Fibroblast of lung (primary cell): ENCODE data around the gene TCF7L1. TPM values are rescaled to one million over a fixed set of nuclear protein-coding genes. Genes with fewer than 3 reads are reported as not detected.

ENCODE experiments used
- DNase-seq, 2 donors: peaks; one replicate each; pipeline versions ENCODE4 v3.0.0 to v3.0.0-alpha.2; 2010; ENCODE audit warnings: low read depth in 2 of 2
- H2AFZ ChIP-seq: 2 replicates; pipeline ENCODE4 v1.5.1; 2012; ENCODE audit warnings: low read length, control low read depth, inconsistent platforms
- H3K27ac ChIP-seq: 2 replicates; pipeline ENCODE4 v1.5.1; 2011; ENCODE audit warnings: low read length, control low read depth; ENCODE audit not compliant: insufficient read depth
- H3K27me3 ChIP-seq: 2 replicates; pipeline ENCODE4 v1.5.1; 2011; ENCODE audit warnings: mild to moderate bottlenecking, low read length; ENCODE audit not compliant: control insufficient read depth, insufficient read depth
- H3K36me3 ChIP-seq: 2 replicates; pipeline ENCODE4 v1.5.1; 2011; ENCODE audit warnings: low read length; ENCODE audit not compliant: control insufficient read depth, insufficient read depth
- H3K4me1 ChIP-seq: 2 replicates; pipeline ENCODE4 v1.5.1; 2011; ENCODE audit warnings: low read length; ENCODE audit not compliant: control insufficient read depth, insufficient read depth; ENCODE audit errors: extremely low read depth
- H3K4me2 ChIP-seq: 2 replicates; pipeline ENCODE4 v1.5.1; 2011; ENCODE audit warnings: low read length, control low read depth; ENCODE audit not compliant: insufficient read depth; ENCODE audit errors: extremely low read depth
- H3K4me3 ChIP-seq, 4 experiments: fragments of 200-600 bp in 1 of 4; sonication (generic) in 1 of 4; replicated peaks in 1 of 4; 2 replicates each; pipeline ENCODE4 v1.5.1; 2011 to 2016; ENCODE audit warnings: low read length in 4 of 4, low read depth in 3 of 4, mild to moderate bottlenecking in 3 of 4, control low read depth in 2 of 4, inconsistent platforms in 1 of 4, mixed read lengths in 1 of 4; ENCODE audit not compliant: insufficient read depth in 1 of 4; ENCODE audit errors: control extremely low read depth in 1 of 4
- H3K79me2 ChIP-seq: 2 replicates; pipeline ENCODE4 v1.5.1; 2012; ENCODE audit warnings: mild to moderate bottlenecking, low read length, inconsistent platforms; ENCODE audit not compliant: control insufficient read depth, insufficient read depth
- H3K9ac ChIP-seq: 2 replicates; pipeline ENCODE4 v1.5.1; 2011; ENCODE audit warnings: mild to moderate bottlenecking, low read length, control low read depth; ENCODE audit not compliant: insufficient read depth
- H3K9me3 ChIP-seq: 2 replicates; pipeline ENCODE4 v1.5.1; 2012; ENCODE audit warnings: low read depth, low read length; ENCODE audit not compliant: control insufficient read depth, insufficient read depth
- H4K20me1 ChIP-seq: 2 replicates; pipeline ENCODE4 v1.5.1; 2011; ENCODE audit warnings: low read length; ENCODE audit not compliant: control insufficient read depth, insufficient read depth; ENCODE audit errors: extremely low read depth
- CTCF ChIP-seq, 2 donors: IDR thresholded peaks in 1 of 2; conservative IDR thresholded peaks in 1 of 2; 1 replicate in 1 of 2; 2 replicates in 1 of 2; pipeline ENCODE4 v1.5.1; 2011 to 2012; ENCODE audit warnings: low read length in 2 of 2, control low read depth in 1 of 2, inconsistent platforms in 1 of 2, low read depth in 1 of 2, mild to moderate bottlenecking in 1 of 2
- EZH2 ChIP-seq: IDR thresholded peaks from 2 replicates; pipeline ENCODE4 v1.5.1; 2012; ENCODE audit warnings: low read length, control low read depth, mild to moderate bottlenecking; ENCODE audit errors: missing control alignments
- polyA plus RNA-seq, 2 donors: library from polyadenylated mRNA; depleted of rRNA in 1 of 2; stranded (reverse) in 1 of 2; unstranded in 1 of 2; fragments of >200 nt; gene quantifications; 2 replicates each; pipeline ENCODE4 v1.2.1, GENCODE V29; 2011 to 2012; ENCODE audit warnings: missing spikeins in 1 of 2
- total RNA-seq: library from RNA; depleted of rRNA; stranded (reverse); fragments of >200 nt; gene quantifications from 2 replicates; pipeline ENCODE4 v1.2.1, GENCODE V29; 2014

Gene TCF7L1
- total and polyA plus RNA-seq, 2 donors (not counting 1 experiment from before 2014, with no cell fraction given), result 0.83 to 1.5 TPM

DNA sequence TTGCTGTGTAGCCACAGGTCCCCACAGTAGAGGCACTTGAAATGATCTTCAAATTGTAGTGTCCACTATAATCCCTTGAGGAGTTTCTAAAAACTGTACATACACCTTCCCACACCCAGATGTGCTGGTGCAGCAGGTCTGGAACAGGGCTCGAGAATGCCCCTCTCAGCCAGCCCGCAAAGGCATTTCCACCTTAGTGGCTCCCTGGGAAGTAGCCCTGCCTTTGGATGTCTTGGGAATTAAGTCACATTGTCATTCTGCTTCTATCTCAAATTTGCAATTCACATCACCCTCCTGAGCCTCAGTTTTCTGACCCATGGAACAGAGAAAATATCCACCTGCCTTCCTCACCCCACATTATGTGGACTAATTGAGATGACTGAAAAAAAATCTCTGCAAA, 44.3 kb upstream of the TCF7L1 start:
- no peak overlapping the region for H3K9ac ChIP-seq
- no peak overlapping the region for H2AFZ ChIP-seq
- H3K4me3 ChIP-seq, result no peak overlapping the region
- H3K27ac ChIP-seq, result no peak overlapping the region
- H3K9me3 ChIP-seq, result no peaks in the 10 kb centered on the region
- H3K27me3 ChIP-seq, result peaks cover 3% of the 10 kb centered on the region
- H3K4me1 ChIP-seq, result no peaks in the 10 kb centered on the region
- H3K79me2 ChIP-seq, result no peaks in the 10 kb centered on the region
- no peaks in the 10 kb centered on the region for H4K20me1 ChIP-seq
- no peak for TF ChIP-seq EZH2
- no peak for DNase-seq
- no peaks in the 10 kb centered on the region for H3K36me3 ChIP-seq
- no peak overlapping the region for H3K4me2 ChIP-seq

GRCh38 chr2:85089585-85089984, 43.6 kb upstream of the TCF7L1 start:
- H3K27me3 ChIP-seq, result peaks cover 3% of the 10 kb centered on the region
- H3K4me1 ChIP-seq, result no peaks in the 10 kb centered on the region
- H4K20me1 ChIP-seq, result no peaks in the 10 kb centered on the region
- no peak overlapping the region for H2AFZ ChIP-seq
- H3K4me2 ChIP-seq, result no peak overlapping the region
- no peaks in the 10 kb centered on the region for H3K79me2 ChIP-seq
- DNase-seq, result no peak
- no peak for TF ChIP-seq EZH2
- no peak for TF ChIP-seq CTCF (conservative IDR thresholded peaks at IDR 0.05 in 1 of 2, IDR thresholded peaks at IDR 0.05 in 1 of 2; ENCODE audit: low read depth in 1 of 2, low read length in 2 of 2)
- H3K9ac ChIP-seq, result no peak overlapping the region
- H3K27ac ChIP-seq, result no peak overlapping the region
- no peak overlapping the region for H3K4me3 ChIP-seq
- no peaks in the 10 kb centered on the region for H3K9me3 ChIP-seq
- no peaks in the 10 kb centered on the region for H3K36me3 ChIP-seq

DNA sequence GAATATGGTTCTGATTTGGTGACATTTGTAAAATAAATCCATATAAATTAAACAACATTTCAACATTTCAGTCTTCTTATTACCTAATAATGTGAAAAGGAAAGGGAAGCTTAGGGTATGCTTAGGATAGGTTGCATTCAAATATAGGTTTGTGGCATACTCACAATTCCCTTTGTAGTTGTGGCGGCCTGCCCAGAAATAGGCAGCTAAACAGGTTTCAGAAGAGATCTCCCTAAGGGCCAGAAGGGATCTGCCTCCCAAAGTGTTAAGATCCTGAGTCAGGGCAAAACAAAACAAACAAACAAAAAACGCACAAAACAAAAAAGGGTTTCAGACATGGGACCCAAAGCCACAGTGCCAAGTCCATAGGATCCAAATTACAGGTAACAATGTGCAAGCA, 41.4 kb upstream of the TCF7L1 start:
- H3K4me3 ChIP-seq, result no peak overlapping the region
- H3K79me2 ChIP-seq, result no peaks in the 10 kb centered on the region
- H3K36me3 ChIP-seq, result no peaks in the 10 kb centered on the region
- no peaks in the 10 kb centered on the region for H3K27me3 ChIP-seq
- no peak overlapping the region for H3K9ac ChIP-seq
- H3K4me1 ChIP-seq, result no peaks in the 10 kb centered on the region
- no peak overlapping the region for H3K4me2 ChIP-seq
- H2AFZ ChIP-seq, result no peak overlapping the region
- no peak for TF ChIP-seq CTCF (conservative IDR thresholded peaks at IDR 0.05 in 1 of 2, IDR thresholded peaks at IDR 0.05 in 1 of 2; ENCODE audit: low read depth in 1 of 2, low read length in 2 of 2)
- TF ChIP-seq EZH2, result no peak
- DNase-seq, result no peak
- H3K27ac ChIP-seq, result no peak overlapping the region
- no peaks in the 10 kb centered on the region for H3K9me3 ChIP-seq
- no peaks in the 10 kb centered on the region for H4K20me1 ChIP-seq
